Stimulated activated CD4-positive, alpha-beta T cell treated with anti-CD3 and anti-CD28 coated beads, TNF-alpha, amount 100 ng/mL, for 48 hours (primary cell): ENCODE measurements around the gene CLK4.

Experiments
- DNase-seq, 3 donors: peaks; one replicate each; pipeline ENCODE4 v3.0.0-alpha.2; 2020; ENCODE audit warnings: low read depth in 3 of 3

The CLK4 gene

DNA sequence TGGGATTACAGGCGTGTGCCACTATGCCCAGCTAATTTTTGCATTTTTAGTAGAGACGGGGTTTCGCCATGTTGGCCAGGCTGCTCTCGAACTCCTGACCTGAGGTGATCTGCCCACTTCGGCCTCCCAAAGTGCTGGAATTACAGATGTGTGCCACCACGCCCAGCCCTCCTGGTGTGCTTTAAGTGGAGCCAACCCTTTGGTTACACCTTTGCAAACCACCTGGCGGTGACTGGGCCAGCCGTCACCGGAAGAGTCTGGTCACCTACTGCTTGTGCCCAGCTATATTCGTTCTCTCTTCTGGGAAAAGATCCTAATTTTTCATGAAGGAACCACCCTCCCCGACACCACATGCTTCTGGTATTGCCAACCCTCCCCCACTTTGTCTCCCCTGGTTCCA is 72.5 kb downstream of the CLK4 start:
- DNase-seq = no peak

DNA sequence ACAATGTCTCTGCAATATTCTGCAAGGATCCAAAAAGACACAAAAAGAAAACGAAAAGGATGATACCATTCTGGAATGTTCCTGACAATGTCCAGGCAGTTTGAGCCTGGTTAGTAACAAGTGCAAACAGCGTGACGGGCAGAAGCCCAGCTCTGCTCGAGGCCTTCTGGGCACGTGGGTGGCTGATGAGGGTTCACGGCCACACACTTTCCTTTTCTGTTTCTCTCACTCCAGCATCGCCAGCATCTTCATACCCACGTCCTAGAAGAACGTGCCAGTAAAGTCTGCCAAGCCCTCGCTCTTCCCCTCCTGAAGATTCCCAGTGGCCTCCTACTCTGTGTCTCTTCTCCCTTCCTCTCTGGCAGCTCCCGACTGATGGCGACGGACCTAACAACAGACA is 73.3 kb downstream of the CLK4 start:
- no peak for DNase-seq
